Neural progenitor cell (in vitro differentiated cells): Measurements from ENCODE around the gene ADCY7.

Experiments
- EZH2 ChIP-seq: fragments of 200-600 bp; sonication (generic); IDR thresholded peaks from 2 replicates; pipeline ENCODE4 v1.6.1; 2017; ENCODE audit warnings: antibody characterized with exemption, mild to moderate bottlenecking, moderate library complexity
- EZH2phosphoT487 ChIP-seq: fragments of 200-600 bp; sonication (generic); IDR thresholded peaks from 2 replicates; pipeline ENCODE4 v1.6.1; 2017; ENCODE audit warnings: antibody characterized with exemption
- TF ChIP-seq, protein P1 (sequence below): fragments of 200-600 bp; sonication (generic); IDR thresholded peaks from 2 replicates; pipeline ENCODE4 v1.5.1; 2017; ENCODE audit warnings: antibody characterized with exemption, mild to moderate bottlenecking

DNA sequence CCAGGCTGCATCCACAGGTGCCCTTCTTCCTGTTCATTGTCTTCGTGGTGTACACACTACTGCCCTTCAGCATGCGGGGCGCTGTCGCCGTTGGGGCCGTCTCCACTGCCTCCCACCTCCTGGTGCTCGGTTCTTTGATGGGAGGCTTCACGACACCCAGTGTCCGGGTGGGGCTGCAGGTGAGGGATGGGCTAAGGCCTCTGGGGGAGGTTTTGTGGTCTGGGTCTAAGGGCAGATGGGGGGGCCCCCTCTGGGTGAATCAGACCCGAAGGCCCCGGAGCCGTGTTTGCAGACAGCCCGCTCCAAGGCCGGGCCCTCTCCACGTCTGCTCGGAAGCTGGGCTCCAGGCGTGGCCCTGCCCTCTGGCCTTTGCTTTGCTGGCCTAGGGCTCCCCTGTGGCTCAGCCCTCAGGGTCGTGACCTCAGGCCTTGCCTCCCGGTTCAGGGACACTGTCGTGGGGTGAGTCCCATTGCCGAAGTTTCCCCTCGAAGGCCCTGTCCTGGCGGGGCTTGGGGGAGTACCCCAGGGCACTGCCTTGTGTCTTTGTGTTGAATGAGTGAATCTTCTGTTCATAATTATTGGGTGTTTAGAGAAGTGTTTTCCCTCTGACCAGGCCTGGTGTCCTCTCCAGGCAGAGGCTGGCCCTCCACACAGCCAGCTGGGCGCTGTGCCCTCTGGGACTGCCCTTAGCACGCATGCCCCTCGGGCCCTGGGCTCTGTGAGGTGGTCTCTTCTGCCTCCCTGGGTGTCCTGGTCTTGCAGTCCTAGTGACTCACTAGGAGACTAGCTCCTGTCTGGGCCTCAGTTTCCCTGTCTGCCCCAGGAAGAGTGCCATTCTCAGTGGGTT is 25.6 kb downstream of the ADCY7 start:
- TF ChIP-seq, protein P1, sequence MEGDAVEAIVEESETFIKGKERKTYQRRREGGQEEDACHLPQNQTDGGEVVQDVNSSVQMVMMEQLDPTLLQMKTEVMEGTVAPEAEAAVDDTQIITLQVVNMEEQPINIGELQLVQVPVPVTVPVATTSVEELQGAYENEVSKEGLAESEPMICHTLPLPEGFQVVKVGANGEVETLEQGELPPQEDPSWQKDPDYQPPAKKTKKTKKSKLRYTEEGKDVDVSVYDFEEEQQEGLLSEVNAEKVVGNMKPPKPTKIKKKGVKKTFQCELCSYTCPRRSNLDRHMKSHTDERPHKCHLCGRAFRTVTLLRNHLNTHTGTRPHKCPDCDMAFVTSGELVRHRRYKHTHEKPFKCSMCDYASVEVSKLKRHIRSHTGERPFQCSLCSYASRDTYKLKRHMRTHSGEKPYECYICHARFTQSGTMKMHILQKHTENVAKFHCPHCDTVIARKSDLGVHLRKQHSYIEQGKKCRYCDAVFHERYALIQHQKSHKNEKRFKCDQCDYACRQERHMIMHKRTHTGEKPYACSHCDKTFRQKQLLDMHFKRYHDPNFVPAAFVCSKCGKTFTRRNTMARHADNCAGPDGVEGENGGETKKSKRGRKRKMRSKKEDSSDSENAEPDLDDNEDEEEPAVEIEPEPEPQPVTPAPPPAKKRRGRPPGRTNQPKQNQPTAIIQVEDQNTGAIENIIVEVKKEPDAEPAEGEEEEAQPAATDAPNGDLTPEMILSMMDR: no peak
- no peak for TF ChIP-seq EZH2phosphoT487
- no peak for TF ChIP-seq EZH2
